Cerebellar cortex (tissue), 1 donor: ENCODE results near the gene CCNY.

ENCODE experiments used
- DNase-seq: peaks from one replicate; pipeline ENCODE4 v3.0.0-alpha.2; 2015; ENCODE audit warnings: low spot score

Gene CCNY

DNA sequence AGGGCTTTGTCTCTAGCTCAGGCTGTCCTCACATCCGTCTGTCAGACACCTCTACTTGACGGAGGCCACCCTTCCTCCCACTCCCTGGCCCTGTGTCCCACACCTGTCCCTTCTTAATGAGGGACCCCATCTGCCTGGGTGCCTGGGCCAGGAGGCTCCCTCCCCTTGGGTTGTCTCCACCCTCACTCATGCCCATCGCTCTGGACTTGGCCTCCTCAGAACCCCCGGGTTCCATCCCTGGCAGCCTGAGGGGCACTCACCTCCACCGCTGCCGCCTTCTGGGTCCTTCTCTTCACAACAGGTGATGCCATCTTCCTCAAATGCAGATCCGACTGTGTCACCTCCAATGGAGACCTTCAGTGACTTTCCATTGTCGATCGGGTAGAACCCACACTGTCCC is 248.6 kb downstream of the CCNY start:
- no peak for DNase-seq

DNA sequence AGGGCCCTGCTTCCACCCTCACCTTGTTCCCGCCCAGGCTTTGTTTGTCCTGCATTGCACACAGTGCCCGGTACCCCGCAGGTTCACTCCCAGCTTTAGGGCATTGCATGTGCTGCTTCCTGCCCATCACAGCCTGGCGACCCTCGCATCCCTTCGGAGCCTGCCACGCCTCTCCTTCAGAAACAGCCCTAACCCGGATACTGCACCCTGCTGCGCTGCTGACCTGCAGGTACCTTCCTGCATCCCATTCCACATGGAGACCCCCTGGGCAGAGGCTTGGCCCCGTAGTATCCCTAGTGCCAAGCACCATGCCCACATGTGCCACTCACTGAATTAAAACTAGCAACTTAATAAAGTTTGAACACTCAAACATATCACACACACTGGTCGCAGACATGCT is 249.0 kb downstream of the CCNY start:
- DNase-seq, result no peak

DNA sequence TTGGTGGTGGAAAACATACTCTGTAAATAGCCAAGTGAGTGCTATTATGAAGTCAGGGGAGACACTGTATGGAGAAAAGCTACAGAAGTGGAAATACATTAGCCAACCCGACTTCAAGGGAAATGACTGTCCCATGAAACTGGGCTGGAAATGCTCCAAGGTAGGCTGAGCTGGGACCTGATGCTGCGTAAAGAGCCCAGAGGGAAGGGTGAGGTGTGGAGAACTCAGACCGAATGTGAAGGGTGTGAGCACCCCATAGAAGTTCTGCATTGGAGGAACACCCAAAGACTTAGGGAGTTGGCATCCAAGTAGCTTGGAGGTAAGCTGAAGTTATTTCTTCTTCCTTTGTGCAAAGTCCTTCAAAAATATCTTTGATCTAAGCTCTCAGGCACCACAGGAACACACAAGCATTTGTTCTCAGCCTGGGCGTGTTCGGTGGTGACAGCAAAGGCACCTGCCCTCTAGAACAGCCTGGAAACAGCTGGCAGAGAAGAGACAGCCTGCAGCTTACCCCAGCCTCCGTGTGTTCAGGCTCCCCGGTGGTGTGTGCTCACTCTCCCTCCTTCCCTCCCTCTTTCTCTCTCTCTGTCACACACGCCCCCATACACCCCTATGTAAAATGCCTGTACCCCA is 249.7 kb downstream of the CCNY start:
- DNase-seq, result no peak

DNA sequence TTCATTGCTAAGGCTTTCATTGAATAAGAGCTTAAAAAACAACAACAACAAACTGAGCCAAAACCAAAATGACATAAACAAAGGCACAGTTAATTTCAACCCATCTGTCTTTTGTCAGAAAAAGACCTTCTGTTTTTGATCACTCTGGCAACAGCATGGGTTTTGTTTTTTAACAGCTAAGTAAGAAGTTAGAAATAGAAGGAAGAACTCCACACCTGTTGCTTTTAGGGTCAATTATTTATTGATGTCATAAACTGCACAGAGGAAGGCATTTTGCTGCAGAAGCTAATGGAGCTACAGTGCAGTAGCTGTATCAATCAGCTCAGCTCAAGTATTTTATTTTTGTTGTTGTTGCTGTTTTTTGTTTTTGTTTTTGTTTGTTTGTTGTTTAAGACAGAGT is 252.5 kb downstream of the CCNY start:
- no peak for DNase-seq

DNA sequence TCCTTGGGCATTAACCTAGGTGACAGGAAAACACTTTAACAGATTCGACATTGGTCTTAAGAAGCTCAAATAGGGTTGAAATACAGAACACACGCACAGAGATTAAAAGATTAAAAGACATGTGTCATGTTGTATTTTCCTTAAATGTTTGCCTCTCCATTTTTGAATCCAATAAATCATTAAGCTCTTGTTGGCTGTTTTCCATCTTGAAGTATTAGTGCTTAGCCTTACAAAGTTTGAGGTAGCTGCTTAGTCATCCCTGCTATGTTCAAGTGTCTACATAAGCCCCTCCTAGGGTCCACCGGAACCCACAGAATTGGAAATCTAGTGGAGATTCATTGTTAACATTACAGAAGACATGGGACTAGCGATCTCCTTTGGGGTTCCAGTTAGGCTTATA is 256.1 kb downstream of the CCNY start:
- no peak for DNase-seq

DNA sequence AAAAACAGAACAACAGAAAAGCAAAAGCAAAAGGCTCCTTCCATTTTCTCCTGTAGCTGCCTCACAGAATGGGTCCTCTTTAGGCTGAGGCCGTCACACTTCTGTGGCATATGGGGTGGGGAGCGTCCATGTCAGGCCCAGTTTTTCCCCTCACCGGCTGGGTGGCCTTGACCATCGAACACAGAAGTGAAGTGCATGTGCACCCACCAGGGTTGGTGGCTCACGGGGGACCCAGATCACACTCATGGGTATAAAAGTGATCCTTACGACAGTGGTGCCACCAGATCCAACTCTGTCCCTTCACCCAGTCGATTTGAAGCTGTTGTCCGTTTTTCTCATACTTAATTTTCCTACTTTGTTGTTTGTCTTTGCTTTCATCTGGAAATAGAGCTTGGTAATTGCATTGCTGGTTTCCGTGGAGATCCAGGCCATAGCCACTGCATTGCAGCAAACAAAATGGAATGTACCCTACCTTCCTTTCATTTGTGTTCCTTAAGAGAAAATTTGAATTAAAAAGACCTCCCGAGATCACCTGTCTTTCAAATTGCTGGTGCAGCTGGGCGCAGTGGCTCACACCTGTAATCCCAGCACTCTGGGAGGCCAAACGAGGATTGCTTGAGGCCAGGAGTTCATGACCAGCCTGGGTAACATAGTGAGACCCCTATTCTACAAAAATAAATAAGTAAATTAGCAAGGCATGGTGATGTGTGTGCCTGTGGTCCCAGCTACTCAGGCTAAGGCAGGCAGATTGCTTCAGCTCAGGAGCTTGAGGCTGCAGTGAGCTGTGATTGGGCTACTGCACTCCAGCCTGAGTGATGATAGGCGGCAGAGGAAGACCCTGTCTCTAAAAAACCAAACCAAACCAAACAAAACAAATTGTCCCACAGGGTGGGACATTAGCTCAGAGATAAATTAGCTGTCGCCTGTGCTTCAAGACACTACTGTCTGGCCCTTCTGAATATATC is 258.1 kb downstream of the CCNY start:
- no peak for DNase-seq

DNA sequence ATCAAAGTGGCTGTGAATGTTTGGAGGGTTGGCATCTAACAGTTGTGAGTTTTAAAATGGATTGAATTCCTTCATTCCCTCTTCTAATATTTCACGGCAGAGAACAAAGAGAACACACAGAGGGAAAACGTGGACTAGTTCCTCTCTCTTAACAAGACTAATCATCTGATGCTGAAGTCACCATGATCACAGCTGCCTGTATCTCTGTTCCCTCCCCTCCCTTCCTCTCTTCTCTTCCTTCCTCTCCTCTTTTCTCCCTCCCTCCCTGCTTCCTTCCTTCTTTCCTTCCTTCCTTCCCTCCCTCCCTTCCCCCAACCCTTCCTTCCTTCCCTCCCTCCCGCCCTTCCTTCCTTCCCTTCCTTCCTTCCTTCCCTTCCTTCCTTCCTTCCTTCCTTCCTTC is 258.8 kb downstream of the CCNY start:
- DNase-seq, result no peak

DNA sequence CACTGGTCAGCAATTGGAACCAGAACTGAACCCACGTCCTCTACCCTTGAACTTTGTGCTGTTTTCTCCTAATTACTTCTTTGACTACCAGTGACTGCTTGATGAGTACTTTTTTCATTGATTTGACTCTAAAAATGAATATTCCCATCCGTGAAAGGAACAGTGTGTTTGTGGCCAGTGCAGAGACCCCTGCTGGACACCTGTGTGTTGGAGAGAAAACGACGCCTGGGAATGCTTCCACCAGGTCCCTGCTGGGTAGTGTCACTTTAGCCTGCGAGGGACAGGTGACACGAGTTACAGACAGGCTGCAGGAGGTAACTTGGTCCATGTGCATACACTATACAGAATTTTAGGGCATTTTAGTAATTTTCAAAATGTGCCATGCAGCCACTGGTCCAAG is 262.1 kb downstream of the CCNY start:
- peak; percentile 8 for DNase-seq

DNA sequence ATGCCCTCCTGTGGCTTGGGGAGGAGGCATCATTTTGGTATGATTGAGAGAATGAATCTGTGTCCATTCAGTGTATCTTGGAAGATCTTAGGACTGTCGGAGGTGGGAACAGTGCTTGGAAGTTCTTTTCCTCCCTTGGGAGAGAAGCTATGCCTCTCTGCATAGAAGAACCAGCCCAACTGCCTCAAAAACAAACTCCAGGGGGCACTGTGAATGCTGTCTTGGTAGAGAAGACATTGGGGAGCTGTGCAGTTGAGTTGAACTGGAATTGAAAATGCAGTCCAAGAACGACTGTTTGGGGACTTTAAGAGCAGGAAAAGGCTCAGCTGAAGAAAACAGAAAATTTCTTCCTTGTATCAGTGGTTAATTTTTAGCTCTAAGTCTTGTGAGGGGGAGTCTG is 263.9 kb downstream of the CCNY start:
- DNase-seq, result no peak

DNA sequence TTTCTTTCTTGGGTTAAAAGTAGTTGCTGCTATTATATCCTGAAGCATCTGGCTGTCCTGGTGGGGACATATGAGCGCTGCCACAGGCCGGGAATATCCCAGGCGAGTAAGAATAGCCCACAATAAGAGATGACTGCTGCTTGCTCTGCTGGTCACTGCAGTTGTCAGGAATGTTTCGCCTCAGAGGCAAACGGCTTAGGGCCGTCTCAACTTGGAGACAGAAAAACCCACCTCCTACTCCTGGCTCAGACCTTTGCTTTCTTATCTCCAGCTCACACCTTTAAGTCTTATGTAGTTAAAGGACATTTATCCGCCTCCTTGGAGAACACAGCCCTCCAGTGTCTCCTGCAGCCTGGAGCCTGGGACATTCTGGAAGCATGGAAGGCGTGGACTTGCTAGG is 268.9 kb downstream of the CCNY start, which contains the start of gene GJD4:
Gene GJD4, plus strand, starts transcription at position 151 of the 400 bp plus-strand sequence. Its CDS starts 227 bp downstream, at position 378.
- DNase-seq, result no peak

DNA sequence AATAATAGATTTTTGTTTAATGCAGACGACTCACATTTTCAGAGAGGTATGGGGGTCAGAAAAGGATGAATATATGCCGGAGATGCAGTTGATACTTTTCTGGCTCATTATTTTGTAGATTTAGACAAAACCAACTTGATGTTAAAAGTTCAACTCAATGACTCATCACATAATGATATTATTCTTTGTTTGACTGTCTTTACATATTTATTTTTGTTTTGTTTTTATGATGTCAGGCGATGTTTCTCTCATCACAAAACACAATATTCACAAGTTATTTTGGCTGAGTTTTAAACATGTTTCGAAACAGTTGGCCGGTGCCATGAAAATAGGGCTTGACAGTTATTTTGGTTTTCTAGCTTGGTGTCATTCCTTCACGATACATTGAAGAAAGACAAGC is 270.1 kb downstream of the CCNY start:
- DNase-seq, result no peak

DNA sequence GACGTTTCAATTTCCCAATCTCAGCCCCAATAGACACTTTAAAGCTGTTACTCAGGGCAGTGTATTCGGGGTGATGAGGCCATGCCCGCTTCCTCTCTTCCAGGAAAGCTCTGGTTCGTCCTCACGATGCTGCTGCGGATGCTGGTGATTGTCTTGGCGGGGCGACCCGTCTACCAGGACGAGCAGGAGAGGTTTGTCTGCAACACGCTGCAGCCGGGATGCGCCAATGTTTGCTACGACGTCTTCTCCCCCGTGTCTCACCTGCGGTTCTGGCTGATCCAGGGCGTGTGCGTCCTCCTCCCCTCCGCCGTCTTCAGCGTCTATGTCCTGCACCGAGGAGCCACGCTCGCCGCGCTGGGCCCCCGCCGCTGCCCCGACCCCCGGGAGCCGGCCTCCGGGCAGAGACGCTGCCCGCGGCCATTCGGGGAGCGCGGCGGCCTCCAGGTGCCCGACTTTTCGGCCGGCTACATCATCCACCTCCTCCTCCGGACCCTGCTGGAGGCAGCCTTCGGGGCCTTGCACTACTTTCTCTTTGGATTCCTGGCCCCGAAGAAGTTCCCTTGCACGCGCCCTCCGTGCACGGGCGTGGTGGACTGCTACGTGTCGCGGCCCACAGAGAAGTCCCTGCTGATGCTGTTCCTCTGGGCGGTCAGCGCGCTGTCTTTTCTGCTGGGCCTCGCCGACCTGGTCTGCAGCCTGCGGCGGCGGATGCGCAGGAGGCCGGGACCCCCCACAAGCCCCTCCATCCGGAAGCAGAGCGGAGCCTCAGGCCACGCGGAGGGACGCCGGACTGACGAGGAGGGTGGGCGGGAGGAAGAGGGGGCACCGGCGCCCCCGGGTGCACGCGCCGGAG is 271.4 kb downstream of the CCNY start:
- DNase-seq, result no peak

DNA sequence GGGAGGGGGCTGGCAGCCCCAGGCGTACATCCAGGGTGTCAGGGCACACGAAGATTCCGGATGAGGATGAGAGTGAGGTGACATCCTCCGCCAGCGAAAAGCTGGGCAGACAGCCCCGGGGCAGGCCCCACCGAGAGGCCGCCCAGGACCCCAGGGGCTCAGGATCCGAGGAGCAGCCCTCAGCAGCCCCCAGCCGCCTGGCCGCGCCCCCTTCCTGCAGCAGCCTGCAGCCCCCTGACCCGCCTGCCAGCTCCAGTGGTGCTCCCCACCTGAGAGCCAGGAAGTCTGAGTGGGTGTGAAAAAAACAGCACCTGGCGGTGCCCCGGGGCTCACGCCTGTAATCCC is 272.0 kb downstream of the CCNY start:
- DNase-seq, result no peak

DNA sequence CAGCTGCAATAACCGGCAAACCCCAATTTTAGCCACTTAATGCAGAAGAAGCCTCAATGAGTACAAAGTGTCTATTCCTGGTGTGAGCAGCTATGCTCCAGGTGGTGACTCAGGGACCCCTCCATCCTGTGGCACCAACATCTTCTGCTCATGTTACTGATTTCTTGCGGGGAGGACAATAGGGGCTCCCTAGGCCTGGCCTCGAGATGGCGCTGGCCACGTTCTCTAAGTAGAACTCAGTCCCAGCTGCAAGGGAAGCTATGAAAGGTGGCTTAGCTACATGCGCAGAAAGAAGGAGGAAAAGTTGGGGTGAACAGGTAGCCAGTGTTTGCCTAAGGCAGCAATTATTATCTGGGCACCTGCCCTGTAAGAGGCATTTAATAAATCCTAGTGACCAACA is 275.4 kb downstream of the CCNY start:
- no peak for DNase-seq

DNA sequence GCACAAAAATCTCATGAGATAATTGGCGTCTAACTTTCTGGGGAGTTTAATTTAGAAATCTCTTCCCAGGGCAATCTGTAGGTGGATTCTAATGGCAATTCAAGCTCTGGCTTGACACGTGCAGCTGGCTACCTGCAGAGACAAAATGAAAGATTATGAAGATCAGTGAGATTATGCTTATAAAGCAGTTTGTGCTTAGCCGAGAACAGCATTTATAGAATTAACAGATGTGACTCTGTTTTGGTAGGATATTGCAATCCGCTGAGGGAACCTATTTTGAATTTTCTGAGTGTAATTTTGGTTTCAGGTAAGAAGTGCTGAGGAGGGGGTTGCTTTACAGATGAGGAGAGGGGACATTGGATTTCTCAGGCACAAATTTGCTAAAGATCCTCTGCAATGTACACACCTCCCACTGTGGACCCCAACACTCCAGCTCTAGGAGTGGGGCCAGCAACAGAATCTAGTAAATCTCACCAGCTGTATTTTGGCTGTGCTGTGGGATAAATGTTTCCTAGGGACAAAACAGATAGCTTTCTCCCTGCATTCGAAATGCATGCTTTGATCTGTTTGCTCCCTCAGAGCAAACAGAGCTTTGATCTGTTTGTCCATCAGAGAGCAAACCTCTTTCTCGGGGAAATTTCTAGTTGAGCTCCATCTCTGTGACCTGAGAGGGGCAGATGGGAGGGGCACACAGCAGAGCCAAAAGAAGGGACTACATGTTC is 276.2 kb downstream of the CCNY start:
- no peak for DNase-seq

DNA sequence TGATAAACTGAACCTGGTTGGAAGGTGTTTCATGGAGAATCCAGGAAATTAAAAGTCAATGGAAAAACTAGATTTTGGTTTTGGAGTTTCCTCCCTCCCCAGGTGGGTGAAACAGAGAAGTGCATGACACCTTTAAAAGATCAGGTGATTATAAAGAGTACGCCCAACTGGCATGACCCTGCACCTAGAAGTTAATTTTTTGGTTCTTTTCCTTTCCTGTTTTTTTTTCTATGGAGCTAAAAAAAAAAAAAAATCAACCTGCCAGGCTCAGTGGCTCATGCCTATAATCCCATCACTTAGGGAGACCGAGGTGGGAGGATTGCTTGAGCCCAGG is 276.8 kb downstream of the CCNY start:
- DNase-seq, result no peak

DNA sequence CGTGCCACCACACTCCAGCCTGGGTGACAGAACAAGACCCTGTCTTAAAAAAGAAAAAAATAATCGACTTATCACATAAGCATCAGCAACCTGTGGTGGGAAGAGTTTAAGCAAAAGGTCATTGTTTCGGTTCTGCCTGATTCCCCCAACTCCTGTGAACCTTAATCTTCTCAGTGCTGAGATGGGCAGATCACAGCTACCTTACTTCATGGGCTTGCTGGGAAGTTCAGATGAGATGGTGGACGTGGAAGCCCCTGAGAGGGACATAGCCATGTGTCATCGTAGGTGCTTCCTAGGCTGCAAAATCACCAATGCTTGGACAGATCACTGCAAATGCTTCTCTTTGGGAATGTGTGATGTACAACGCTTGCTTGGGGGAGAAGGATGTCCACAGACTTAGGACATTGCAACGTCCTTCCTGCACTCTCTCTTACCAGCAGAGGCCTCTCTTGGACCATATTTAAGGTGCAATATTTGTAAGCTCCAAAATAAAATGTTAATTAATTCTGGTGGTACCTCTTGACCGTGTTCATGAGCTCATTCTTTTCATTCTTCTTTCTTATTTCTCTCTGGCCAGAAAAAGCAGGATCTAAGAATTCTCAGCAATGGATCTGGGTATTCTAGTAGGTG is 277.4 kb downstream of the CCNY start:
- DNase-seq, result no peak

DNA sequence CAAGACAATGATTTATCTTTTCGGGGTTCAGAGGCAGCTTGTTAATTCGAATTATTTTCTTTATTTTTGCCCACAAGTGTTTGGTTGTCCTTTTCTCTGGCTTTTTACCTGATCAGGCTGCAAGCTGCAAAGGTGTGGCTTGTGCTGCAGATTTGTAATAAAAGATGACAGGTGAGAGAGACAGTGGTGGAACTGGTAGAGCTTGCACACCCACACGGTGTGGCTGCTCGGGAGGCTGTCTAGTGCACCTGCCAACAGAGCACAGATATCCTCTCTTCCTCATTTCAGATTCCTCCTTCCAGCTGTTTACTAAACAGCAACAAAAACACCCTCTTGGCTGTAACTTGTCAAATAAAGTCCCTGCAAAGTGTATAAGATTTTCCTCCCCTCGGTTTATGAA is 278.0 kb downstream of the CCNY start:
- DNase-seq, result no peak
